Common myeloid progenitor, CD34-positive (primary cell): ENCODE results near the gene HAS3.

Source experiments
- CTCF ChIA-PET: fragments of 350-600 bp; sonication (Branson Sonifier 250); formaldehyde crosslinking; loops from one replicate; lab custom pipeline; 2021; ENCODE audit warnings: antibody characterized with exemption; lab: Charles Lee
- POLR2A ChIA-PET: fragments of 350-600 bp; sonication (Branson Sonifier 250); formaldehyde crosslinking; loops from one replicate; lab custom pipeline; 2021; ENCODE audit warnings: antibody characterized with exemption; lab: Charles Lee
- DNase-seq, 3 donors: peaks; one replicate each; pipeline versions ENCODE4 v3.0.0 to v3.0.0-alpha.2; 2013
- H3K27ac ChIP-seq, 2 experiments: 1 replicate in 1 of 2; 2 replicates in 1 of 2; pipeline ENCODE4 v1.7.0; 2013; ENCODE audit warnings: inconsistent platforms in 2 of 2, low read length in 2 of 2, mild to moderate bottlenecking in 2 of 2, low read depth in 1 of 2, moderate library complexity in 1 of 2; ENCODE audit not compliant: severe bottlenecking in 2 of 2, insufficient read depth in 1 of 2, poor library complexity in 1 of 2
- H3K27me3 ChIP-seq, 5 experiments: replicated peaks in 2 of 5; 1 replicate in 3 of 5; 2 replicates in 2 of 5; pipeline versions ENCODE4 v1.6.1 to v1.7.0; 2013; ENCODE audit warnings: low read length in 4 of 5, mild to moderate bottlenecking in 2 of 5, moderate library complexity in 2 of 5, inconsistent platforms in 1 of 5; ENCODE audit not compliant: insufficient read depth in 5 of 5, control insufficient read depth in 4 of 5
- H3K36me3 ChIP-seq, 4 experiments: 1 replicate in 2 of 4; 2 replicates in 2 of 4; pipeline versions ENCODE4 v1.6.1 to v1.7.0; 2013; ENCODE audit warnings: low read length in 3 of 4, control low read depth in 1 of 4, mild to moderate bottlenecking in 1 of 4; ENCODE audit not compliant: control insufficient read depth in 4 of 4, insufficient read depth in 4 of 4
- H3K4me1 ChIP-seq, 4 experiments: 1 replicate in 3 of 4; 2 replicates in 1 of 4; pipeline versions ENCODE4 v1.6.1 to v1.7.1; 2013; ENCODE audit warnings: low read length in 3 of 4, mild to moderate bottlenecking in 3 of 4, control low read depth in 1 of 4, inconsistent platforms in 1 of 4, moderate library complexity in 1 of 4; ENCODE audit not compliant: control insufficient read depth in 4 of 4, insufficient read depth in 4 of 4; ENCODE audit errors: control extremely low read depth in 1 of 4
- H3K4me3 ChIP-seq, 7 experiments: 1 replicate in 4 of 7; 2 replicates in 3 of 7; pipeline versions ENCODE4 v1.5.1 to v1.7.0; 2013; ENCODE audit warnings: mild to moderate bottlenecking in 7 of 7, low read length in 6 of 7, moderate library complexity in 6 of 7, inconsistent platforms in 2 of 7, low read depth in 2 of 7, control low read depth in 1 of 7; ENCODE audit not compliant: insufficient read depth in 4 of 7, control insufficient read depth in 1 of 7; ENCODE audit errors: extremely low read depth in 1 of 7
- H3K9me3 ChIP-seq, 5 experiments: 1 replicate in 4 of 5; 2 replicates in 1 of 5; pipeline versions ENCODE4 v1.6.1 to v1.7.1; 2013; ENCODE audit warnings: low read length in 4 of 5, mild to moderate bottlenecking in 2 of 5, inconsistent platforms in 1 of 5, low read depth in 1 of 5, moderate library complexity in 1 of 5; ENCODE audit not compliant: control insufficient read depth in 4 of 5, insufficient read depth in 2 of 5; ENCODE audit errors: control extremely low read depth in 1 of 5
- WGBS: methylation state at CpG from one replicate; pipeline ENCODE4 v1.1.5; 2013; ENCODE audit not compliant: insufficient coverage; 5-methylcytosine and 5-hydroxymethylcytosine counted together

The HAS3 gene

DNA sequence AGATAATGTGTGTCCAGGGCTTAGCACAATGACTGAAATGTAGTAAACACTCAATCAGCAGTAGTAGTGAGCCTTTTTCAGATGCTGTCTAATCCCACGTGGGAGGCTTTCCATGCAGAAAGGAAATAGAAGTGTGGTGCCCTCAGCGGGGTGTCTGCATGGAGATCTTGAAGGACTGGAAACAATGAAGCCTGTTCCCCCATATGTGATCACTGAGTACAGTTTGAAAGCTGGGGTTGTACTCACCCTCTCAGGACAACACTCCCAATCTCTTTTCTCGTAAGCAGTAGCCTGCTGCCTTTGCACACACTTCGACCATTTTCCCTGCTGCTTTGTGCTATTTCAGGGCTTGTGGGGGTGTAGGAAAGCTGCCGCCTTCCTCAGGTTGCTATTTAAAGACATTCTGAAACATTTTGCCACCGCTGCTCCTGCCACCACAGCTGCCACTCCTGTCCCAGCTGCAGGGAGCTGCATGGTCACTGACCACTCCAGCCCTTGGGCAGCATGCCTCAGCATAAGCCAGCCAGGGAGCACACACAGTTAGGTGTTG, 40.6 kb upstream of the HAS3 start:
- POLR2A ChIA-PET: no interaction called here
- peaks cover 0 to 3% (median 0%) of the 10 kb centered on the region in 4 experiments for H3K4me1 ChIP-seq
- H3K36me3 ChIP-seq: no peaks in the 10 kb centered on the region
- H3K27me3 ChIP-seq: no peaks in the 10 kb centered on the region
- H3K27ac ChIP-seq: no peak overlapping the region
- WGBS: 92% methylated on average over 5 of the region's 6 CpGs
- H3K9me3 ChIP-seq: no peaks in the 10 kb centered on the region
- CTCF ChIA-PET: no interaction called here
- no peak overlapping the region for H3K4me3 ChIP-seq
- no peak for DNase-seq

DNA sequence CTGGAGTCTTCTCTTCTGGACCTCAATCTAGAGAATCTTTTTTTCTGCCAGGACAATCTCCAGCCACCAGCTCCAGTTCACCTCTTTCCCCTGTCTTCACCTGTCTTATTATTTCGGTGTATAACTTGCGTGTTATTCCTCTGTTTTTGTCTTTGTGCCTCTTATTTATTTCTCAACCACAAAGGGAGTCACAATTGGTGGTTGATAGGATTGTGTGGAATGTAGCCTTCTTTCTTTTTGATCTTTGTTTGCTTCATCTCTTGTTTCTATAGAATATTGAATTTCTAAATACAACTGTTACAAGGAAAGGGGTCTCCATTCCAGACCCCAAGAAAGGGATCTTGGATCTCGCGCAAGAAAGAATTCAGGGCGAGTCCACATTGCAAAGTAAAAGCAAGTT, 35.9 kb upstream of the HAS3 start:
- no peak for DNase-seq
- 100% methylated on average over 1 of the region's 5 CpGs for WGBS
- Histone ChIP-seq H3K9me3 (no peaks in the 10 kb centered on the region), H3K4me3 (no peak overlapping the region), H3K27ac (no peak overlapping the region), H3K4me1 (peaks cover 0 to 3% (median 0%) of the 10 kb centered on the region in 4 experiments), H3K27me3 (no peaks in the 10 kb centered on the region), H3K36me3 (no peaks in the 10 kb centered on the region)
- POLR2A ChIA-PET: no interaction called here
- CTCF ChIA-PET: no interaction called here

DNA sequence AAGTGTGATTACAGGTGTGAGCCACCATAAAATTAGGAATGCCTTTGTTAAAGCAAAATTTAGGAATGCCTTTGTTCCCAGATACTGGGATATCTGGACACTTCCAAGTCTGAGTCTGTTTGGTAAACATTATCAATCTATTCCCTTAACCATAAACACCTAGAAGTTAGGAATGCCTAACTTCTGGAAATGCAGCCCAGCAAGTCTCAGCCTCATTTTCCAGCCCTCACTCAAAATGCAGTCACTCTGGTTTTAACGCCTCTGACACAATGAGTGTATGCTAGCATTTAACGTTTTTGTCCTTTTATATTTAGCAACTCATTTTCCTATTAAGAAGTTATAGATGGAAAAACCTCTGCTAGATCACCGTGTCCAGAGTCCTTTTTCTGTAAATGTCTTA, 34.4 kb upstream of the HAS3 start:
- Histone ChIP-seq H3K36me3 (no peaks in the 10 kb centered on the region), H3K9me3 (no peaks in the 10 kb centered on the region), H3K27me3 (no peaks in the 10 kb centered on the region), H3K27ac (no peak overlapping the region), H3K4me3 (no peak overlapping the region), H3K4me1 (no peaks in the 10 kb centered on the region)
- 100% methylated on average over 1 of the region's 3 CpGs for WGBS
- CTCF ChIA-PET: interaction anchor here (1.3 kb wide), 1 partner anchor 13 kb away, joined by 3 read pairs; no protein-coding TSS in a partner anchor
- no peak for DNase-seq
- POLR2A ChIA-PET: no interaction called here

DNA sequence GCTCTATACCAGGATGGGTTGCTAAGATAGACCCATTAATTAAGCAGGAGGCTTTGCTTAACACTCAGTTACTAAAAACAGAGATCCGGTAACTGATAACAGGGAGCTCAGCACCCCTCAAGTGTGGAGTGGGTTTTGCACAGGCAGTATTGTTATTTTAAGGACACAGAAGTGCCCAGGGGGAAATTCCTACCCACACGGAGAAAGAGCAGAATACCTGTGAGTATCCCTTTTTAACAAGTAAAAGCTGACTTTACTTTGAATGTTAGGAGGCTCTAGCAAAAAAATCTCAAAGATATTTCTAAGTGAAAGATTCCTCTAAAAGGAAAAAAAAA, 32.8 kb upstream of the HAS3 start:
- Histone ChIP-seq H3K4me1 (no peaks in the 10 kb centered on the region), H3K27me3 (no peaks in the 10 kb centered on the region), H3K27ac (no peak overlapping the region), H3K9me3 (no peaks in the 10 kb centered on the region), H3K4me3 (no peak overlapping the region), H3K36me3 (no peaks in the 10 kb centered on the region)
- ChIA-PET POLR2A (interaction anchor here (0.5 kb wide), 1 partner anchor 200 kb away, joined by 4 read pairs; no protein-coding TSS in a partner anchor), CTCF (interaction anchor here (1.0 to 1.2 kb wide), 2 partner anchors 22 to 32 kb away, joined by 3 to 4 read pairs; no protein-coding TSS in a partner anchor)
- no CpG with 5 or more reads among the region's 2 CpGs for WGBS
- DNase-seq: no peak

DNA sequence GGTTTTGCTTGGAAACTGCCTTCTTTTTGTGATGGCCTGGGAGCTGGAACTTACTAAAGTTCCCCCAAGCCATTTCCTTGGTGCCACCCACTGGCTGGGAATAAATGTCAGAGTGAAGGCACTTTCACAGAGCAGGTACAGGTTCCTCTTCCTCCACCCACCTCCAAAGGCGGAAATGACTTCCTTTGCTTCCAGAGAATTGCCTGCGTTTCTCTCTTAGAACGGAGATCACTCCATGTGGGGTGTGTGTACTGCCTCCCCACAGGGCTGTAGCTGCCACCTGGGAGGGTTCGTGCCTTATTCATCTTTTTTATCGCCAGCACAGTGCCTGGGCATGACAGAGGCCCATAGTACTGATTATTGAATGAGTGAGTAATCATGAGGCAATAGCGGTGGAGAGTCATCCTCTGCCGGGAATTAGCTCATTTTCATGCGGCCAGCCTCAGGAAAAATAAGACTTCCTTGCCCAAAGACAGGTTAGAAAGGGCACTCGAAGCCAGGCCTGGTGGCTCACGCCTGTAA, 32.2 kb upstream of the HAS3 start:
- 96% methylated on average over 10 of the region's 10 CpGs for WGBS
- ChIA-PET POLR2A (no interaction called here), CTCF (interaction anchor here (1.6 kb wide), 1 partner anchor 13 kb away, joined by 3 read pairs; no protein-coding TSS in a partner anchor)
- H3K36me3 ChIP-seq: no peaks in the 10 kb centered on the region
- no peaks in the 10 kb centered on the region for H3K27me3 ChIP-seq
- H3K4me1 ChIP-seq: no peaks in the 10 kb centered on the region
- H3K4me3 ChIP-seq: no peak overlapping the region
- no peak for DNase-seq
- no peaks in the 10 kb centered on the region for H3K9me3 ChIP-seq
- no peak overlapping the region for H3K27ac ChIP-seq

DNA sequence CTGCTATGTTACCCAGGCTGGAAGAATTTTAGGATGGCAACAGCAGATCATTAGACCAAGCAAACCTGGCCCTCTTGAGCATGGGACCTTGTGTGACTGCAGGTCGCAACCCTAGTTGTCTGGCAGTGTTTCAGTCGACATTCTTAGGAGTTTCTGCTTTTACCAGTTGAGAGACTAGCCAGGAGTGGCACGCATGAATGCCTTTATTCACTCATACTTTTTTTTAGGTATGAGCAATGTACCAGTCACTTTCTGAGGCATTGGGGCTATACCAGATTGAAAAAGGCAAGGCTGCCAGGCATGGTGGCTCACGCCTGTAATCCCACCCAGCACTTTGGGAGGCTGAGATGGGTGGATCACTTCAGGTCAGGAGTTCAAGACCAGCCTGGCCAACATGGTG, 28.2 kb upstream of the HAS3 start:
- no peaks in the 10 kb centered on the region for H3K9me3 ChIP-seq
- DNase-seq: no peak
- no peak overlapping the region for H3K27ac ChIP-seq
- CTCF ChIA-PET: interaction anchor here (0.5 kb wide), 1 partner anchor 229 kb away, joined by 3 read pairs; no protein-coding TSS in a partner anchor
- no peaks in the 10 kb centered on the region for H3K27me3 ChIP-seq
- no peaks in the 10 kb centered on the region for H3K4me1 ChIP-seq
- 100% methylated on average over 3 of the region's 4 CpGs for WGBS
- POLR2A ChIA-PET: no interaction called here
- H3K36me3 ChIP-seq: no peaks in the 10 kb centered on the region
- no peak overlapping the region for H3K4me3 ChIP-seq

DNA sequence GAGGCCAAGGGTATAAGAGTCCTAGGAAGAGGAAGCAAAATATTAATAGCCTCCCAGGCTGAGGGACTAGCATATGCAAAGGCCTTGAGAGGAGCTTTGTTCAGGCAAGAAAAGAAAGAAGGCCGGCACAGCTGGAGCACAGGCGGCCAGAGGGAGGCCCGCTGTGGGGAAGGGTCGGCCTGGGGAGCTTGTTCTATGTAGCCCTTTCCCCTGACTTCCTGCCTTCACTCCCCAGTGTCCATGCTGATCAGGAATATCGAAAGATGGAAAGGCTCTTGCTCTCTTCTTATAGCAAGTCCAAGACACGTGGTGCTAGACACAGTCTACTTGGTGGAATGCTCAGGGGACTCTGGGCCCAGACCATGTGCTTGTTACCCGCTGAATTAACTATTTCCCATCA, 27.4 kb upstream of the HAS3 start:
- H3K36me3 ChIP-seq: no peaks in the 10 kb centered on the region
- no peak overlapping the region for H3K27ac ChIP-seq
- POLR2A ChIA-PET: no interaction called here
- H3K4me1 ChIP-seq: no peaks in the 10 kb centered on the region
- no peak for DNase-seq
- CTCF ChIA-PET: no interaction called here
- H3K4me3 ChIP-seq: no peak overlapping the region
- H3K9me3 ChIP-seq: no peaks in the 10 kb centered on the region
- H3K27me3 ChIP-seq: no peaks in the 10 kb centered on the region
- 99% methylated on average over 7 of the region's 7 CpGs for WGBS
